Vagina (tissue), 2 donors: Measurements from ENCODE around the gene RIMOC1.

Experiments used
- CTCF ChIP-seq, 3 experiments: fragments of 450-650 bp in 2 of 3; fragments of 200-600 bp in 1 of 3; sonication (generic) in 1 of 3; IDR thresholded peaks; one replicate each; pipeline ENCODE4 v1.5.1; 2017 to 2019; ENCODE audit warnings: antibody characterized with exemption in 3 of 3, mild to moderate bottlenecking in 2 of 3, moderate library complexity in 2 of 3
- POLR2A ChIP-seq, 2 donors: fragments of 450-650 bp; IDR thresholded peaks; one replicate each; pipeline ENCODE4 v1.6.1; 2017; ENCODE audit warnings: antibody characterized with exemption in 2 of 2, mild to moderate bottlenecking in 2 of 2, moderate library complexity in 2 of 2

- peak in 1 of 3 experiments; percentile 44 for TF ChIP-seq CTCF (IDR thresholded peaks at IDR 0.05)
- peak in 1 of 2 donors; percentile 32 for TF ChIP-seq POLR2A (IDR thresholded peaks at IDR 0.05)
Observed at GRCh38 chr5:41924872-41925554, 20.9 kb downstream of the RIMOC1 start, which contains the start of gene FBXO4.
